Astrocyte (in vitro differentiated cells and primary cell): ENCODE measurements around the gene RAB38.

Source experiments
- CTCF ChIP-seq: IDR thresholded peaks from 2 replicates; pipeline ENCODE4 v1.5.1; 2011; ENCODE audit warnings: low read depth, mild to moderate bottlenecking, inconsistent platforms, low read length, moderate library complexity; ENCODE audit not compliant: insufficient read depth
- EZH2 ChIP-seq: IDR thresholded peaks from 2 replicates; pipeline ENCODE4 v1.6.1; 2012; ENCODE audit warnings: mild to moderate bottlenecking, low read length, inconsistent platforms; ENCODE audit not compliant: insufficient read depth

- TF ChIP-seq CTCF = no peak
- TF ChIP-seq EZH2 = no peak
These were observed 69.3 kb downstream of the RAB38 start for GRCh38 chr11:88105951-88106350.
